MM.1S (cell line): ENCODE results near the gene NTM.

ENCODE experiments used
- DNase-seq: peaks from one replicate; pipeline ENCODE4 v3.0.0-alpha.2; 2015
- H2AFZ ChIP-seq: fragments of 300-600 bp; sonication (generic); 2 replicates; pipeline ENCODE4 v1.6.0; 2016; ENCODE audit warnings: antibody characterized with exemption, low read length
- H3F3A ChIP-seq: fragments of 300-600 bp; sonication (generic); 2 replicates; pipeline ENCODE4 v1.6.1; 2016; ENCODE audit warnings: mild to moderate bottlenecking, antibody characterized with exemption, low read length, moderate library complexity, mixed read lengths; ENCODE audit not compliant: insufficient read depth
- H3K27ac ChIP-seq: fragments of 300-600 bp; sonication (generic); 2 replicates; pipeline ENCODE4 v1.5.1; 2016; ENCODE audit warnings: mild to moderate bottlenecking, low read length
- H3K27me3 ChIP-seq: fragments of 300-600 bp; sonication (generic); replicated peaks from 2 replicates; pipeline ENCODE4 v1.6.0; 2016; ENCODE audit warnings: low read length; ENCODE audit not compliant: insufficient read depth
- H3K36me3 ChIP-seq: fragments of 300-600 bp; sonication (generic); replicated peaks from 2 replicates; pipeline ENCODE4 v1.6.1; 2016; ENCODE audit warnings: mild to moderate bottlenecking, low read length, mixed read lengths; ENCODE audit not compliant: insufficient read depth
- H3K4me1 ChIP-seq: fragments of 300-600 bp; sonication (generic); 2 replicates; pipeline ENCODE4 v1.6.1; 2016; ENCODE audit warnings: low read length, mixed read lengths
- H3K4me2 ChIP-seq: fragments of 300-600 bp; sonication (generic); 2 replicates; pipeline ENCODE4 v1.6.0; 2016; ENCODE audit warnings: low read depth, low read length
- H3K4me3 ChIP-seq: fragments of 300-600 bp; sonication (generic); 2 replicates; pipeline ENCODE4 v1.5.1; 2016; ENCODE audit warnings: low read length, mixed read lengths
- H3K79me2 ChIP-seq: fragments of 300-600 bp; sonication (generic); 2 replicates; pipeline ENCODE4 v1.6.1; 2016; ENCODE audit warnings: mixed run types, low read length, mixed read lengths
- H3K9ac ChIP-seq: fragments of 300-600 bp; sonication (generic); 2 replicates; pipeline ENCODE4 v1.6.1; 2016; ENCODE audit warnings: low read length, mixed read lengths
- H3K9me2 ChIP-seq: fragments of 300-600 bp; sonication (generic); replicated peaks from 2 replicates; pipeline ENCODE4 v1.6.1; 2016; ENCODE audit warnings: mild to moderate bottlenecking, low read length, mixed read lengths; ENCODE audit not compliant: insufficient read depth
- H3K9me3 ChIP-seq: fragments of 300-600 bp; sonication (generic); replicated peaks from 2 replicates; pipeline ENCODE4 v1.6.1; 2016; ENCODE audit warnings: mild to moderate bottlenecking, low read length, mixed read lengths; ENCODE audit not compliant: insufficient read depth
- H4K20me1 ChIP-seq: fragments of 300-600 bp; sonication (generic); 2 replicates; pipeline ENCODE4 v1.6.1; 2016; ENCODE audit warnings: mild to moderate bottlenecking, low read length, moderate library complexity, mixed read lengths; ENCODE audit not compliant: insufficient read depth
- EZH2 ChIP-seq: fragments of 300-600 bp; sonication (generic); optimal IDR thresholded peaks from 2 replicates; pipeline ENCODE3; 2017; ENCODE audit warnings: low read depth, mild to moderate bottlenecking, antibody characterized with exemption, low read length, mixed read lengths
- EZH2phosphoT487 ChIP-seq: fragments of 300-600 bp; sonication (generic); IDR thresholded peaks from 2 replicates; pipeline ENCODE4 v1.6.1; 2018; ENCODE audit warnings: antibody characterized with exemption, low read length
- TF ChIP-seq, protein P1 (sequence below): fragments of 300-600 bp; sonication (generic); IDR thresholded peaks from 2 replicates; pipeline ENCODE4 v1.5.1; 2016; ENCODE audit warnings: antibody characterized with exemption, low read length, mixed read lengths

Gene NTM

DNA sequence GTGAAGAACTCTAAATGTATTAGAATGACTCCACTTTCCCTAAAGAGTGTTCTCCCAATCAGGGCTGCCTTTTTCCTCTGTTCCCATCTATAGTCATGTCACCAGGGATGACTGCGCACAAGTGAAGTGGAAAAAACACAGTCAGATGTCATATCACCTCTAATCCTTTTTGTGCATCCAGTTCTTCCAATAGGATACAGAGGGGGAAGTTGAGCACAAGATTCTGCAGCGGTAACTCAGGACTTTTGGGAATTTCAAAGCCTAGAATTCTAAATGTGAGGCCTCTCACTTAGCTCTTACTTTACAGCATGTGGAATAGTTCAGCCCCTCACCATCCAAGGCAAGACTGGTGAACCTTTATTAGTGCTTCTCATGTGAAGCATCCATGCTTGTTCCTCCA is 602.6 kb downstream of the NTM start:
- H3K4me2 ChIP-seq, result no peak overlapping the region
- no peaks in the 10 kb centered on the region for H3K4me1 ChIP-seq
- no peaks in the 10 kb centered on the region for H4K20me1 ChIP-seq
- H3K79me2 ChIP-seq, result no peaks in the 10 kb centered on the region
- no peaks in the 10 kb centered on the region for H3K36me3 ChIP-seq
- TF ChIP-seq EZH2 (no peak), EZH2phosphoT487 (no peak)
- TF ChIP-seq, protein P1, sequence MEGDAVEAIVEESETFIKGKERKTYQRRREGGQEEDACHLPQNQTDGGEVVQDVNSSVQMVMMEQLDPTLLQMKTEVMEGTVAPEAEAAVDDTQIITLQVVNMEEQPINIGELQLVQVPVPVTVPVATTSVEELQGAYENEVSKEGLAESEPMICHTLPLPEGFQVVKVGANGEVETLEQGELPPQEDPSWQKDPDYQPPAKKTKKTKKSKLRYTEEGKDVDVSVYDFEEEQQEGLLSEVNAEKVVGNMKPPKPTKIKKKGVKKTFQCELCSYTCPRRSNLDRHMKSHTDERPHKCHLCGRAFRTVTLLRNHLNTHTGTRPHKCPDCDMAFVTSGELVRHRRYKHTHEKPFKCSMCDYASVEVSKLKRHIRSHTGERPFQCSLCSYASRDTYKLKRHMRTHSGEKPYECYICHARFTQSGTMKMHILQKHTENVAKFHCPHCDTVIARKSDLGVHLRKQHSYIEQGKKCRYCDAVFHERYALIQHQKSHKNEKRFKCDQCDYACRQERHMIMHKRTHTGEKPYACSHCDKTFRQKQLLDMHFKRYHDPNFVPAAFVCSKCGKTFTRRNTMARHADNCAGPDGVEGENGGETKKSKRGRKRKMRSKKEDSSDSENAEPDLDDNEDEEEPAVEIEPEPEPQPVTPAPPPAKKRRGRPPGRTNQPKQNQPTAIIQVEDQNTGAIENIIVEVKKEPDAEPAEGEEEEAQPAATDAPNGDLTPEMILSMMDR, result no peak
- no peak overlapping the region for H3K9ac ChIP-seq
- H3K9me3 ChIP-seq, result no peaks in the 10 kb centered on the region
- no peak overlapping the region for H2AFZ ChIP-seq
- H3K9me2 ChIP-seq, result no peaks in the 10 kb centered on the region
- H3F3A ChIP-seq, result no peaks in the 10 kb centered on the region
- H3K27ac ChIP-seq, result no peak overlapping the region
- H3K27me3 ChIP-seq, result no peaks in the 10 kb centered on the region
- no peak overlapping the region for H3K4me3 ChIP-seq
- DNase-seq, result no peak

DNA sequence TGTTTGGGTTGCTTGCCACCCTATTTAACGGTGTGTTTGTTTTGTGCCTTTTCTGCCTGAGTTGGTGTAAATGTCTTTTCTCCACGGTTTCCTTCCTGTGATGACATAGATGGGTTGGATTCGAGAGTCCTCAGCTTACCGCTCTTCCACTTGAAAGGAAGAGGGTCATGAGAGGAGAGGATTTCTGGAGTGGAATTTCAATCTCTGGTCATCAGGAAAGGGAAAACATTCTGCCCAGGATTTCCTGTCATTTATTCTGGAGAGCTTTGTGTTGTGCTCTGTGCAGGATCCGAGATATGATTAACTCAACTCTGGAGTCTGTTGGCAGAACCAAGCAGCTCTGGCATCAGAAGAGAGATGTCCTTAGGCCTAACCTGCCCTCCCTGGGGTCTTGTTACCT is 605.2 kb downstream of the NTM start:
- Histone ChIP-seq H4K20me1 (no peaks in the 10 kb centered on the region), H3K9ac (no peak overlapping the region), H3K27me3 (no peaks in the 10 kb centered on the region), H3K4me2 (no peak overlapping the region), H3K4me3 (no peak overlapping the region), H3K36me3 (no peaks in the 10 kb centered on the region), H3K27ac (no peak overlapping the region), H3F3A (no peaks in the 10 kb centered on the region), H3K9me2 (no peaks in the 10 kb centered on the region), H3K4me1 (no peaks in the 10 kb centered on the region), H3K79me2 (no peaks in the 10 kb centered on the region), H2AFZ (no peak overlapping the region), H3K9me3 (no peaks in the 10 kb centered on the region)
- no peak for DNase-seq
- TF ChIP-seq EZH2, result no peak
- TF ChIP-seq, protein P1, result no peak
- TF ChIP-seq EZH2phosphoT487, result no peak

DNA sequence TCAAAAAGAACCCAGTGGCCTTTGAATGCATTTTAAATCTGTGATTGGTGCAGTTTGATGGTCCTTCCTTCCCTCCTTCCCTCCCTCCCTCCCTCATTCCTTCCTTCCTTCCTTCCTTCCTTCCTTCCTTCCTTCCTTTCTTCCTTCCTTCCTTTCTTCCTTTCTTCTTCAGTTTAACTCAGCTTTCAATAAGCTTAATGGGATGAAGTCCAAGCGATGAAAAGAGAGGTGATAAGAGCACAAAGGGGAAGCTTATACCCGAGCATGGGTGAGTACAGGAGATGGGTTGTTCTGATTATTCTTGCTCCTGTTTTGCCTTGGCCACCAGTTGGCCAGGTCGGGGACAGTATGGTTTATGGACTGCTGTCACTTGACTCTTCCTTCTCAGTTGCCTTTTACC is 605.6 kb downstream of the NTM start:
- Histone ChIP-seq H3F3A (no peaks in the 10 kb centered on the region), H4K20me1 (no peaks in the 10 kb centered on the region), H3K27ac (no peak overlapping the region), H3K9me3 (no peaks in the 10 kb centered on the region), H3K4me1 (no peaks in the 10 kb centered on the region), H3K27me3 (no peaks in the 10 kb centered on the region), H2AFZ (no peak overlapping the region), H3K4me3 (no peak overlapping the region), H3K4me2 (no peak overlapping the region), H3K9ac (no peak overlapping the region), H3K9me2 (no peaks in the 10 kb centered on the region), H3K79me2 (no peaks in the 10 kb centered on the region), H3K36me3 (no peaks in the 10 kb centered on the region)
- TF ChIP-seq EZH2phosphoT487 (no peak), EZH2 (no peak)
- TF ChIP-seq, protein P1, result no peak
- no peak for DNase-seq
